Stimulated activated naive CD8-positive, alpha-beta T cell treated with anti-CD3 and anti-CD28 coated beads, Interleukin-15, amount 100 ng/mL, for 72 hours (primary cell): ENCODE results near the gene TLR1.
"Not testable (repeated sequence)": the region's sequence is repeated elsewhere in the genome, so short reads cannot be mapped to it uniquely, and the experiment has no call there.

Experiments
- ATAC-seq: fragments of 150-1000 bp; cut with Tn5 transposase; 2 replicates; pipeline ENCODE4 v1.10.0; 2021; ENCODE audit warnings: mild to moderate bottlenecking, moderate library complexity
- DNase-seq, 2 donors: peaks; one replicate each; pipeline ENCODE4 v3.0.0; 2021 to 2022
- H3K27ac Mint-ChIP-seq, 2 donors: one replicate each; pipeline ENCODE4 v1.8.0; 2022; ENCODE audit warnings: mild to moderate bottlenecking in 2 of 2, mixed read lengths in 2 of 2, moderate library complexity in 2 of 2
- H3K27me3 Mint-ChIP-seq: one replicate; pipeline ENCODE4 v1.8.0; 2022; ENCODE audit warnings: mixed read lengths
- H3K4me1 Mint-ChIP-seq: one replicate; pipeline ENCODE4 v1.8.0; 2022; ENCODE audit warnings: mild to moderate bottlenecking, mixed read lengths
- H3K4me3 Mint-ChIP-seq, 2 donors: one replicate each; pipeline ENCODE4 v1.8.0; 2022; ENCODE audit warnings: mild to moderate bottlenecking in 2 of 2, mixed read lengths in 2 of 2, moderate library complexity in 1 of 2
- H3K9me3 Mint-ChIP-seq, 2 donors: one replicate each; pipeline ENCODE4 v1.8.0; 2022; ENCODE audit warnings: mixed read lengths in 2 of 2

The TLR1 gene

GRCh38 chr4:38769441-38769840 is 35.1 kb downstream of the TLR1 start:
- DNase-seq (no peak), ATAC-seq (no peak)
- Mint-ChIP-seq H3K4me3 (no peak overlapping the region), H3K27ac (no peak overlapping the region), H3K27me3 (no peaks in the 10 kb centered on the region), H3K4me1 (no peaks in the 10 kb centered on the region), H3K9me3 (peaks cover 9 to 24% of the 10 kb centered on the region in 2 donors)

DNA sequence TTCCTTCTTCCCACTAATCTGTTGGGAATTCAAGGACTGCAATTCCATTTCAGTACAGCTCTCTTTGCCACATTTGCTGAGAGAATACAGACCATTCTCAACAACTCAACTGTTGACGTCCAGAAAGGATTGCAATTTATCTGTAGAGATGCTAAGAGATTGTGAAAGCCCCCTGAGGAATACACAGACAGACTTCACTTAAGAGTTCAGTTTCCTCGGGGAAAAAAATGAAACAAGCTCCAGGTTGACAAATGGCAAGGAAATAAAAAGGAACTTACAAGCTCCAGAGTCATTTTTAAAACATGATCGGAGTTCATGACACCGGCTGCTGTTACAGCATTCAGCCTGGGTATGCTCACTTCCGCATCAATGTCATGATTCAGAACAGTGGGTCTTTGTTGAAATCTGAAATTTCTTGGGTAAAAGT is 35.6 kb downstream of the TLR1 start:
- Mint-ChIP-seq H3K9me3 (peaks cover 9 to 24% of the 10 kb centered on the region in 2 donors), H3K4me1 (no peaks in the 10 kb centered on the region), H3K27me3 (no peaks in the 10 kb centered on the region), H3K4me3 (no peak overlapping the region), H3K27ac (no peak overlapping the region)
- ATAC-seq, result no peak
- no peak for DNase-seq

DNA sequence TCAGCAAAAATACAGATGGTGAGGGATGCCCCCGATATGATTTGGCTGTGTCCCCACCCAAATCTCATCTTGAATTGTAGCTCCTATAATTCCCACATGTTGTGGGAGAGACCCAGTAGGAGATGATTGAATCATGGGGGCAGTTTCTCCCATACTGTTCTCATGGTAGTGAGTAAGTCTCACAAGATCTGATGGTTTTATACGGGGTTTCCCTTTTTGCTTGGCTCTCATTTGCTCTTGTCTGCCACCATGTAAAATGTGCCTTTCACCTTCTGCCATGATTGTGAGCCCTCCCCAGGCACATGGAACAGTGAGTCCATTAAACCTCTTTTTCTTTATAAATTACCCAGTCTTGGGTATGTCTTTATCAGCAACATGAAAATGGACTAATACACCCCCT is 37.7 kb downstream of the TLR1 start:
- ATAC-seq, H3K4me3 Mint-ChIP-seq: not testable (repeated sequence)

DNA sequence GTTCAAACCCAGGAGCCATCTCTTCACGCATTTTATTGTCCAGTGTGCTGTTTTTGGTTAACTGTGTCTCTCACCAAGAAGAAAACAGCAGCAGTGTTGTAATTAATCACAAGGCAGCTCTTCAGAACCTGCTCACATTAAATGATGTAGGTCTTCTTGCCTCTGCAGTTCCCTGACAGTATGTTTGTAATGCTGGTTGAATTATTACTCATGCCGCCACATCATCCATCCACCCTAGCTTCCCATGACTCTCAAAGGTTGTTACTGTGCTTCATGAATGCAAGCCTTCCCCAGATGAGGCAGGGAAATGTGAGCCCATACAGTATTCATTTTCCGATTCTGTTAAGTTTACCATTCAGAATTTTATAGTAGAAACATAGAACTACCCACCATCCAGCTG is 39.2 kb downstream of the TLR1 start:
- DNase-seq (no peak), ATAC-seq (no peak)
- Mint-ChIP-seq H3K4me3 (no peak overlapping the region), H3K27ac (no peak overlapping the region), H3K27me3 (peaks cover 10% of the 10 kb centered on the region), H3K9me3 (peaks cover 9 to 24% of the 10 kb centered on the region in 2 donors), H3K4me1 (peaks cover 20% of the 10 kb centered on the region)

More for the DNA sequence above, 37.7 kb downstream of the TLR1 start:
- H3K9me3 Mint-ChIP-seq, result peaks cover 9 to 24% of the 10 kb centered on the region in 2 donors
- H3K27me3 Mint-ChIP-seq, H3K4me1 Mint-ChIP-seq, H3K27ac Mint-ChIP-seq, DNase-seq: not testable (repeated sequence)

DNA sequence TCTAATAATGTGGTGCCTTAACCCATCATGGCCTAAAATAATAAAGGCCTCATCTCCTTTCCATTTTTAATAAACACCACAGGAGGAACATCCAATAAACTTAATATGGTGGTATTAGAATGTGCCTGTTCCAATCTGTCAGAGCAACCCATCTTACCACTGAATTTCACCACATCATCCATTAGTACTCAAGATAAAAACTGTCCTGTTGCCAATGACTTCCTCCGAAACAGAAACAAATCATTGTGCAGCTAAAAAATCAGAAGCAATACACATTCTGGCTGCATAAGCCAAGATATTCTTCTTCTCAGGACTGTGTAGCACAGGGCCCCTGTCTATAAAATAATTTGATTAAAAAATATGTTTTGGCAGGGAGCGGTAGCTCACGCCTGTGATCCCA is 40.3 kb downstream of the TLR1 start:
- DNase-seq (no peak), ATAC-seq (no peak)
- Mint-ChIP-seq H3K27me3 (peaks cover 10% of the 10 kb centered on the region), H3K4me1 (peaks cover 24% of the 10 kb centered on the region), H3K9me3 (peaks cover 9 to 24% of the 10 kb centered on the region in 2 donors), H3K27ac (no peak overlapping the region), H3K4me3 (no peak overlapping the region)

DNA sequence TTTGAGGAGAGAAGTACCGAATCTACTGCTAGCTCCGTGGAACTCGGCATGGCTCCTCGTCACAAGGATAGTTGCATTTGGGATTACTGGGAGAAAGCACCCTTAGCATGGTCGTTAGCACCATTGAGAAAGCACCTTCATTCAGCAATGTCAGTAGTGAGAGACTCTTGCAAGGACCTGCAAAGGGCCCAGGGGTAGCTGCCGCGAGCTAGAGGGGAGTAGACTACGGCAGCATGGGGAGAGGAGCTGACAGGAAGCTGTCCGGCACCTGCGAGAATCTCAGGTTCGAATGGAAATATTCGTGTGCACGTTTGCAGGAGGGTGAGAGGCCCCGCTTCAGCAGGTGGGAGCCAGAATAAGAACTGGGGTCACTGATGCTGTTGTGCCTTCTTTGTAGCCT is 42.0 kb downstream of the TLR1 start:
- H3K27ac Mint-ChIP-seq, result no peak overlapping the region
- H3K27me3 Mint-ChIP-seq, result peaks cover 10% of the 10 kb centered on the region
- DNase-seq (no peak), ATAC-seq (no peak)
- peaks cover 25% of the 10 kb centered on the region for H3K4me1 Mint-ChIP-seq
- peaks cover 8 to 22% of the 10 kb centered on the region in 2 donors for H3K9me3 Mint-ChIP-seq
- no peak overlapping the region for H3K4me3 Mint-ChIP-seq

DNA sequence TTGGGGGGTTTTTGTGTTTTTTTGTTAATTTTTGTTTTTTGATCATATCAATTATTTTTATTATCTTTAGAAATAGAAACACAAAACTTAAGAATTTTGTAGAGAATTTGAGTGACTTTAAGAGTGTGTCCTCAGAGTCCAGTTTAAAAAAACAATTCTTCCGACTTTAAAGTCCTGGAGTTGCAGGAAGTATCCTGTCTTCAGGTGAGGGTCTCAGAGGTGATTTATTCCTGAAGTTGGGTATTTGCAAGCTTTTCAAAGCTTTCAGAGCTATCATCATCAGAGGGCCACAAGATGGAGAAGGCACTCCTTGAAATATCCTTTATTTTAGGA is 44.8 kb downstream of the TLR1 start:
- peaks cover 10% of the 10 kb centered on the region for H3K27me3 Mint-ChIP-seq
- peaks cover 25% of the 10 kb centered on the region for H3K4me1 Mint-ChIP-seq

GRCh38 chr4:38759113-38759789 is 45.3 kb downstream of the TLR1 start:
- ATAC-seq (peak; percentile 77), DNase-seq (peak; percentile 39 to 65)
- H3K27me3 Mint-ChIP-seq, result peaks cover 10% of the 10 kb centered on the region
- peaks cover 25% of the 10 kb centered on the region for H3K4me1 Mint-ChIP-seq
- H3K27ac Mint-ChIP-seq, result no peak overlapping the region
- H3K9me3 Mint-ChIP-seq, result no peaks in the 10 kb centered on the region
- no peak overlapping the region for H3K4me3 Mint-ChIP-seq

More for the DNA sequence above, 44.8 kb downstream of the TLR1 start:
- H3K27ac Mint-ChIP-seq, result no peak overlapping the region
- ATAC-seq (no peak), DNase-seq (no peak)
- H3K9me3 Mint-ChIP-seq, result no peaks in the 10 kb centered on the region
- H3K4me3 Mint-ChIP-seq, result no peak overlapping the region

DNA sequence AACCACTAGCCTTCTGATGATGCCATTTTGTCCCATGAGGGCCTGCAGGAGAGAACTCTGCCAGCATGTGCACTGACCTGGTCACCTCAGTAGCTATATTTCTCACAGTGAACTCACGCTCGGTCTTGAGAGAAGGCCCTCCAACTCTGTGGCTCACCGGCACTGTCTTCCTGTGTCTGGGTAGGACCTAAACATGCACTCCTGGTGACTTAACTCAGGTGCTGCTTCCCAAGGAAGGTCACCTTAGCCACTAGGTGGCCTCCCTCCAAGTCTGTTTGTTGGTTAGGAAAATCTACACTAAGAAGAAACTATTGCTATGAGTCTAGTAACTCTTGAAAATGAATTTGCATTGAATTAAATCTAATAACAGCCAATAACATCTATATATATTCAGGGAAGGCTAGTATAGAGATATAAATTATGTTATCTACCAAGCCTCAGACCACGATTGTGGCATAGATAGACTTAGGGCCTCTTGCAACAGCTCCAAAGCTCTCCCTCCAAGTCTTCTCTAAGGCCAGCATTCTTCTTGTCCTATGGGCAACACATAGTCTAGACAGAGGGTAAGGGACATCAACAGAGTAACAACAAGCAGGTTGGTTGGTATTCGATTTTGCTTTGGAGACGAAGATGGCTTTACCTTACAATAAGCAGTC is 46.5 kb downstream of the TLR1 start:
- H3K27ac Mint-ChIP-seq, result no peak overlapping the region
- no peak for DNase-seq

DNA sequence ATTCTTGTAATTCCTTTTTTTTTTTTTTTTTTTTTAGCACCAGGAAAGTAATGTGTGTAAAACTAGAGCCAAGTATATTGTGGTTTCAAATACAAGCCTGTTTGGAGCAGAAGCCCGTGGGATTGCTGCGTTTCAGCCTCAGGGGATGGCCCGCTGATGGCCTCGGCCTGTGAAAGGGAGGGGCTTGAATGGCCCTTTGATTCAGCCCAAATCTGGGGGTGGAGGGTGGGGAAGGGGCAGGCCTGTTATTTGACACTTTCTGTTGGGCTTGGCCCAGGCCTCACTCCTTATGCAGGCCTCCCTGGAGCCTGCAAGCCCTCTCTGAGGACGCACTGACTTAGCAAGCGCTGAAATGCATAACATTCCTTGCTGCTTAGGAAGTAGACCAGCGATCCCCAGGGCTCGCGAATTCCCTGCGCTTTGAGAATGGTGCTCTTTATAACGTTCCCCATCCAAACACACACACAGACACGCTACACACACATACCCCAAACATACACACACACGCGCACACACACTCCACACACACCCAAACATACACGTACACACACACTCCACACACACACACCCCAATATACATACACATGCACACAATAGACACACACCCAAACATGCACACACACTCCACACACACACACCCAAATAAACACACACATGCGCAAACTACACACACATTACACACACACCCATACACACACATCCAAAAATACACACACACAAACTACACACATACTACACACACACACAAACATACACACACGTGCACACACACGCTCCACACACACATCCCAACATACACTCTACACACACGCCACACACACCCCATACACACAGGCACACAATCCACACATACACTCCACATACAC is 51.4 kb downstream of the TLR1 start:
- Mint-ChIP-seq H3K27me3 (no peaks in the 10 kb centered on the region), H3K27ac (no peak overlapping the region), H3K4me3 (no peak overlapping the region), H3K9me3 (peaks cover 6 to 7% of the 10 kb centered on the region in 2 donors), H3K4me1 (peaks cover 9% of the 10 kb centered on the region)
- peak; percentile 21 for ATAC-seq
- DNase-seq, result no peak

More for the DNA sequence above, 46.5 kb downstream of the TLR1 start:
- ATAC-seq, result peak; percentile 40
- Mint-ChIP-seq H3K9me3 (no peaks in the 10 kb centered on the region), H3K27me3 (peaks cover 10% of the 10 kb centered on the region), H3K4me3 (no peak overlapping the region), H3K4me1 (peaks cover 25% of the 10 kb centered on the region)

DNA sequence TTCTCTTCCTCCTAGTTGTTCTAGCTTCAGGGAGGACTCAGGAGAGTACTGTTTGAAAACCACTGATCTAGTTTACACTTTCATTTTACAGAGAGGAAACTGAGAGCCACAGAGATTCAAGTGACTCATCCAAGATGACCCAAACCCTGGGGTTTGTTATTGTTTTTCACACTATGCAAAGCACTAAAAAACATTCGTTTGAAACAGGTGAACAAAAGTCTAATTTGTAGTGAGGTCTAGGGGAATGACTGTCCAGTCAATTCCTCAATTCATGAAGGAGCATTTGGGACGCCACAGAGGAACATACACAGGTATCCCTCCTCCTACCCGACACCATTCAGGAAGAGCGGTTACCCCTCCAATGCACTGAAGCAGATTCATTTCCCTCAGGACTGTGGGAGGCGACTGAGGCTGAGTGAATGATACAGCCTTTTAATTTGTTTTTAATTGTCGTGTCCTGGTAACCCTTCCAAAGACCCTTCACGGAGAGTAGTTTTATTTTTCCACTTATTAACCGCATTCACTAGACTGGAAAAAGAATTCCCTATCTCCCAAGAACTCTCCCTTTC is 52.1 kb downstream of the TLR1 start:
- no peak overlapping the region for H3K27ac Mint-ChIP-seq
- H3K9me3 Mint-ChIP-seq, result peaks cover 8 to 11% of the 10 kb centered on the region in 2 donors
- H3K4me1 Mint-ChIP-seq, result peaks cover 9% of the 10 kb centered on the region
- H3K27me3 Mint-ChIP-seq, result no peaks in the 10 kb centered on the region
- ATAC-seq (peak; percentile 96), DNase-seq (no peak)
- H3K4me3 Mint-ChIP-seq, result no peak overlapping the region

DNA sequence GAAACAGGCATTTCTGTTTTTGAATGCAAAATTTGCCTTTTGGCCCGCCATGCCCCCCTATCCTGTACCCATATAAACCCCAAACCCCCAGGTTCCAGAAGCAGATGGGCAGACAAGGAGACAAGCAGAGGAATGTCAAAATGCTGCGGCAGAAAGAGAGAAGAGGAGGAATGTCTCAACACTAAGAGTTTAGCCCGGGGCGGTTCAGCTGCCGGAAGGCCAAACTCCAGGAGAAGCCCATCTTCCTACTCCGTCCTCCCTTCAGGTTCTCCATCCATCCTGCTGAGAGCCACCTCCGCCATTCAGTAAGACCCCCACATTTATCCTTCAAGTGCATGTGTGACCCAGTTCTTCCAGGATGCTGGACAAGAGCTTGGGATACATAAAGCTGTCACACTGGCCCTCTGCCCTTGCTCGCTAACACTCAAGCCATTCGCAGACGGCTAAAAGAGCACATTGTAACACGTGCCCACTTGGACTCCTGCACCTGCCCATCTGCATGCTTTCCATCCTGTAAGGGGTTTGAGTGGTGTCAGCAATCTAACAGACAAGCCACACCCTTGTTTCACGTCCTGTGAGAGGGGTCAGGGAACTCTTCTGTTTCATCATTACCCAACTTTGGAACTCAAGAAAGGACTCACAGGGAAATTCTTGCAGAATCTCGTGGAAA is 53.1 kb downstream of the TLR1 start:
- no peak for ATAC-seq
- Mint-ChIP-seq H3K9me3 (peaks cover 15 to 19% of the 10 kb centered on the region in 2 donors), H3K27me3 (no peaks in the 10 kb centered on the region), H3K27ac (no peak overlapping the region), H3K4me1 (peaks cover 9% of the 10 kb centered on the region), H3K4me3 (no peak overlapping the region)
- no peak for DNase-seq

GRCh38 chr4:38749336-38749735 is 55.3 kb downstream of the TLR1 start:
- Mint-ChIP-seq H3K4me1 (peaks cover 9% of the 10 kb centered on the region), H3K9me3 (peaks cover 15 to 21% of the 10 kb centered on the region in 2 donors), H3K27ac (no peak overlapping the region), H3K27me3 (no peaks in the 10 kb centered on the region), H3K4me3 (no peak overlapping the region)
- DNase-seq, result no peak
- no peak for ATAC-seq

GRCh38 chr4:38747629-38748028 is 57.0 kb downstream of the TLR1 start:
- ATAC-seq (no peak), DNase-seq (no peak)
- H3K4me1 Mint-ChIP-seq, result peaks cover 14% of the 10 kb centered on the region
- no peaks in the 10 kb centered on the region for H3K27me3 Mint-ChIP-seq
- no peak overlapping the region for H3K27ac Mint-ChIP-seq
- H3K9me3 Mint-ChIP-seq, result peaks cover 15 to 21% of the 10 kb centered on the region in 2 donors
- no peak overlapping the region for H3K4me3 Mint-ChIP-seq
